Smooth muscle cell (in vitro differentiated cells): ENCODE results near the gene AIRE. TPM values are rescaled to one million over a fixed set of nuclear protein-coding genes. Genes with fewer than 3 reads are reported as not detected.

ENCODE experiments used
- DNase-seq: peaks from one replicate; lab custom pipeline; 2025; ENCODE audit not compliant: unreplicated experiment; lab: John Stamatoyannopoulos, UW
- H2AFZ ChIP-seq: fragments of 200-600 bp; sonication (generic); 2 replicates; pipeline ENCODE4 v1.6.0; 2016; ENCODE audit warnings: antibody characterized with exemption, low read depth, mild to moderate bottlenecking
- H3F3A ChIP-seq: fragments of 200-600 bp; sonication (generic); 2 replicates; pipeline ENCODE4 v1.6.0; 2017; ENCODE audit warnings: antibody characterized with exemption, low read depth
- H3K27ac ChIP-seq: fragments of 200-600 bp; sonication (generic); 2 replicates; pipeline ENCODE4 v1.5.1; 2016; ENCODE audit warnings: low read depth, mild to moderate bottlenecking
- H3K27me3 ChIP-seq: fragments of 200-600 bp; sonication (generic); 2 replicates; pipeline ENCODE4 v1.6.1; 2016; ENCODE audit warnings: low read depth, mild to moderate bottlenecking
- H3K36me3 ChIP-seq: fragments of 200-600 bp; sonication (generic); 2 replicates; pipeline ENCODE4 v1.5.1; 2016; ENCODE audit warnings: low read depth
- H3K4me1 ChIP-seq: fragments of 200-600 bp; sonication (generic); 2 replicates; pipeline ENCODE4 v1.5.1; 2016; ENCODE audit warnings: low read depth
- H3K4me2 ChIP-seq: fragments of 200-600 bp; sonication (generic); 2 replicates; pipeline ENCODE4 v1.6.0; 2016; ENCODE audit warnings: mild to moderate bottlenecking
- H3K4me3 ChIP-seq: fragments of 200-600 bp; sonication (generic); 2 replicates; pipeline ENCODE4 v1.5.1; 2016; ENCODE audit warnings: mild to moderate bottlenecking
- H3K79me2 ChIP-seq: fragments of 200-600 bp; sonication (generic); 2 replicates; pipeline ENCODE4 v1.6.0; 2016; ENCODE audit warnings: low read depth, mild to moderate bottlenecking
- H3K9ac ChIP-seq: fragments of 200-600 bp; sonication (generic); 2 replicates; pipeline ENCODE4 v1.6.0; 2016; ENCODE audit warnings: low read depth
- H3K9me3 ChIP-seq: fragments of 200-600 bp; sonication (generic); replicated peaks from 2 replicates; pipeline ENCODE4 v1.5.1; 2016; ENCODE audit warnings: low read depth
- H4K20me1 ChIP-seq: fragments of 200-600 bp; sonication (generic); 2 replicates; pipeline ENCODE4 v1.6.0; 2016; ENCODE audit warnings: low read depth
- WGBS: methylation state at CpG from one replicate; pipeline ENCODE4 v1.1.7; 2016; ENCODE audit warnings: low lambda C conversion rate; 5-methylcytosine and 5-hydroxymethylcytosine counted together
- polyA plus RNA-seq: library from polyadenylated mRNA; unstranded; fragments of >200 nt; fragmentation: Nextera tagmentation; extraction: Ambion mirVana; gene quantifications from 2 replicates; pipeline ENCODE4 v1.2.1, GENCODE V29; 2016
- total RNA-seq: library from RNA; depleted of rRNA; stranded (reverse); fragments of >200 nt; gene quantifications from 2 replicates; pipeline ENCODE4 v1.2.3, GENCODE V29; 2014
- TF ChIP-seq, protein P1 (sequence below): fragments of 200-600 bp; sonication (generic); IDR thresholded peaks from 2 replicates; pipeline ENCODE4 v1.5.1; 2017; ENCODE audit warnings: borderline replicate concordance, mild to moderate bottlenecking, antibody characterized with exemption; ENCODE audit not compliant: insufficient read depth, poor library complexity, severe bottlenecking

The AIRE gene
- total and polyA plus RNA-seq, 2 experiments from 2014 or later: 0.27 to 1.1 TPM

DNA sequence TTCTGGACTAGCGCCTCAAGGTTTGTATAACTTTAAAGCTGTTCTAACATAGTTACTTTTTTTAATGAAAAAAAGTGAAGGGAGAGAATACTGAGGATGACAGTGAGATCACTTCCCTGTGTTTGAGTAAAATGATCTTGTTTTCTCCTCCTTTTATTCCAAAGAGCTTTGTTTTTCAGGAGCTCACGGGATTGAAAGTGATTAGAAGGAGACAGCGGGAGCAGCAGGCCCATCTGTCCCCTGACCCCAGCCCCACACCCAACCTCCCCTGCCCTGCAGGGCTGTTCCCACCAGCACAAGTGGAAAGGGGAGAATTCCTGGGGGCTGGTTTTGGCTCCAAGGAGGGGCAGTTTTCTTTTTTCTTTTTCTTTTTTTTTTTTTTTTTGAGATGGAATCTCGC is 21.9 kb upstream of the AIRE start:
- 82% methylated on average over 4 of the region's 4 CpGs for WGBS
- no peak for DNase-seq

DNA sequence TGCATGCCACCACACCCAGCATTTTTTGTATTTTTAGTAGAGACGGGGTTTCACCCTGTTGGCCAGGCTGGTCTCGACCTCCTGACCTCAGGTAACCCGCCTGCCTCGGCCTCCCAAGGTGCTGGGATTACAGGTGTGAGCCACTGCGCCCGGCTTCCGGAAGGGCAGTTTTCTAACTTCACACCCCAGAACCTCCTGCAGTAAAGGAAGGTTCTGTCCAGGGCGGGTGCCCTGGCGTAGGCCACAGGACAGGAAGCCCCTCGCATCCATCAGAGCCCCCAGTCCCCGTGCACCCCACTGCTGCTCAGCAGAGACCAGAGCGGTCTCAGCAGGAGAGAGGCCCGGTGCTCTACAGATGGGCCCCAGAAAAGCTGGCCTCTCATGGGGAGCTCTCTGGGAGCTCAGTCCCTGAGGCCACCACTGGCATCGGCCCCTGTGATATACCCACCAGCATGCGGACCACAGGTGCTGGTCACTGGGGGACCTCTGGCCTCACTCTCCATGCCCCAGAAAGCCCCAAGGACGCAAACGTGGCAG is 19.9 kb upstream of the AIRE start:
- no peaks in the 10 kb centered on the region for H4K20me1 ChIP-seq
- H3K4me1 ChIP-seq: peaks cover 8% of the 10 kb centered on the region
- no peaks in the 10 kb centered on the region for H3K27me3 ChIP-seq
- no peaks in the 10 kb centered on the region for H3K36me3 ChIP-seq
- H3K9ac ChIP-seq: no peak overlapping the region
- TF ChIP-seq, protein P1, sequence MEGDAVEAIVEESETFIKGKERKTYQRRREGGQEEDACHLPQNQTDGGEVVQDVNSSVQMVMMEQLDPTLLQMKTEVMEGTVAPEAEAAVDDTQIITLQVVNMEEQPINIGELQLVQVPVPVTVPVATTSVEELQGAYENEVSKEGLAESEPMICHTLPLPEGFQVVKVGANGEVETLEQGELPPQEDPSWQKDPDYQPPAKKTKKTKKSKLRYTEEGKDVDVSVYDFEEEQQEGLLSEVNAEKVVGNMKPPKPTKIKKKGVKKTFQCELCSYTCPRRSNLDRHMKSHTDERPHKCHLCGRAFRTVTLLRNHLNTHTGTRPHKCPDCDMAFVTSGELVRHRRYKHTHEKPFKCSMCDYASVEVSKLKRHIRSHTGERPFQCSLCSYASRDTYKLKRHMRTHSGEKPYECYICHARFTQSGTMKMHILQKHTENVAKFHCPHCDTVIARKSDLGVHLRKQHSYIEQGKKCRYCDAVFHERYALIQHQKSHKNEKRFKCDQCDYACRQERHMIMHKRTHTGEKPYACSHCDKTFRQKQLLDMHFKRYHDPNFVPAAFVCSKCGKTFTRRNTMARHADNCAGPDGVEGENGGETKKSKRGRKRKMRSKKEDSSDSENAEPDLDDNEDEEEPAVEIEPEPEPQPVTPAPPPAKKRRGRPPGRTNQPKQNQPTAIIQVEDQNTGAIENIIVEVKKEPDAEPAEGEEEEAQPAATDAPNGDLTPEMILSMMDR: no peak
- no peaks in the 10 kb centered on the region for H3F3A ChIP-seq
- H3K79me2 ChIP-seq: no peaks in the 10 kb centered on the region
- H3K4me3 ChIP-seq: no peak overlapping the region
- 92% methylated on average over 17 of the region's 17 CpGs for WGBS
- H2AFZ ChIP-seq: no peak overlapping the region
- no peaks in the 10 kb centered on the region for H3K9me3 ChIP-seq
- H3K4me2 ChIP-seq: no peak overlapping the region
- no peak overlapping the region for H3K27ac ChIP-seq
- DNase-seq: no peak

More for the DNA sequence above, 21.9 kb upstream of the AIRE start:
- TF ChIP-seq, protein P1: no peak
- Histone ChIP-seq H3K4me1 (peaks cover 8% of the 10 kb centered on the region), H3F3A (no peaks in the 10 kb centered on the region), H3K27me3 (no peaks in the 10 kb centered on the region), H3K9me3 (no peaks in the 10 kb centered on the region), H3K4me3 (no peak overlapping the region), H3K9ac (no peak overlapping the region), H3K36me3 (no peaks in the 10 kb centered on the region), H3K79me2 (no peaks in the 10 kb centered on the region), H4K20me1 (no peaks in the 10 kb centered on the region), H3K4me2 (no peak overlapping the region), H2AFZ (no peak overlapping the region), H3K27ac (no peak overlapping the region)

DNA sequence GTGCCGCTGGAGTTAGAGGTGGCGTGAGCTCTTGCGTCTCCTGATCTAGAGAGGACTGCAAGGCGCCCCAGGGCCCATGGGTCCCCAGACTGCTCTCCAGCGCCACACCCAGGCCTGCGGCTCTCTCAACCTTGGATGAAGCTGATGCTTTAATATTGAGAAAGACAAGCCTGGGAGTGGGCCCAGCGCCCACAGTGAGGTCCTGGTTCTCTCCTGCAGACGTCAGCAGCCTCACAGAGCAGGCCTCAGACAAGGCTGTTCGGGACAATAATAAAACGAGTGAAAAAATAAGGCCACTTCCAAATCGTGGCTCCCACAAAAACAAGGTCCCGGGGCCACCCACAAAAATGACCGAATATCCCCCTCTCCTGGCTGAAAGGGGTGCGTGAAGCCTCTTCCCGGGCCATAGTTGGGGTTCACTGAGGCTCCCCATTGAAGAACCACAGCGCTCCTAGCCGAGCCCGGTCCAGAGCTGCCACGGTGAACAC is 18.0 kb upstream of the AIRE start:
- H3K27me3 ChIP-seq: no peaks in the 10 kb centered on the region
- H3K4me2 ChIP-seq: no peak overlapping the region
- no peak overlapping the region for H3K4me3 ChIP-seq
- H3F3A ChIP-seq: no peaks in the 10 kb centered on the region
- H3K9me3 ChIP-seq: no peaks in the 10 kb centered on the region
- H3K9ac ChIP-seq: no peak overlapping the region
- no peak overlapping the region for H3K27ac ChIP-seq
- H3K36me3 ChIP-seq: no peaks in the 10 kb centered on the region
- DNase-seq: no peak
- H4K20me1 ChIP-seq: no peaks in the 10 kb centered on the region
- H3K79me2 ChIP-seq: no peaks in the 10 kb centered on the region
- peaks cover 8% of the 10 kb centered on the region for H3K4me1 ChIP-seq
- H2AFZ ChIP-seq: no peak overlapping the region
- WGBS: 90% methylated on average over 19 of the region's 19 CpGs
- TF ChIP-seq, protein P1: no peak

DNA sequence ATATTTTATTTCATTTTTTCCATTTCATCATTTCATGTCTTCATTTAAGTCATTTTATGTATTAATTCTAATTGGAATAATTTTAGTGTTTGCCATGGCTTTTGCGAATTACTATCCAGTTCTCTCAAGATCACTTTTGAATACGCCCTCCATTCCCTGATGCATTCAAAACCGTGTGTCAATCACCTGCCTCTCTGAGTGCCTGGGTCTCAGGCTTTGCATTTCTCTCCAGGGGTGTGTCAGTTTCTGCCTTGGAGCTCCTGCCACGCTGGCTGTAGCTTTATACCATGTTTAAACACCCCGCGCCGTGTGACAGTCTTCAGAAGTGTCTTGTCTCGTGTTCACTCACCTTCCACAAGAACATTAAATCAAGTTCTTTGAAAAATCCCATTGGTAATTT is 16.6 kb upstream of the AIRE start:
- Histone ChIP-seq H3K4me2 (no peak overlapping the region), H3K27me3 (no peaks in the 10 kb centered on the region), H4K20me1 (no peaks in the 10 kb centered on the region), H3K4me3 (no peak overlapping the region), H2AFZ (no peak overlapping the region), H3F3A (no peaks in the 10 kb centered on the region), H3K9ac (no peak overlapping the region), H3K79me2 (no peaks in the 10 kb centered on the region), H3K9me3 (no peaks in the 10 kb centered on the region), H3K27ac (no peak overlapping the region), H3K36me3 (no peaks in the 10 kb centered on the region), H3K4me1 (no peaks in the 10 kb centered on the region)
- TF ChIP-seq, protein P1: no peak
- WGBS: 90% methylated on average over 8 of the region's 8 CpGs
- no peak for DNase-seq
